ENCODE results near the gene TNFRSF25. TPM values are rescaled to one million over a fixed set of nuclear protein-coding genes. Genes with fewer than 3 reads are reported as not detected.

Gene TNFRSF25
- 0.96 and 1.2 TPM in 2 replicates for total RNA-seq (2014; rRNA removed; shearing (Covaris generic))
- polyA plus RNA-seq (2015; cell fraction: cytosol; rRNA removed): 0.73 and 0.93 TPM in 2 replicates
- polyA plus RNA-seq (2015; cell fraction: nucleus; rRNA removed): 22.6 and 55.1 TPM in 2 replicates

- DNase-seq (ENCODE audit: low read depth, low spot score): no peak
- in situ Hi-C loops (cut with HindIII; ENCODE audit: low pct_unique_long_range_greater_than_20kb, low sequenced_read_pairs): no loop called here
These were observed at the start of gene TNFRSF25 for GRCh38 chr1:6466023-6466422. Gene TNFRSF25, minus strand, starts transcription at chr1:6466173. Its CDS starts 66 bp downstream, at chr1:6466107.

GRCh38 chr1:6515771-6516170 is 49.8 kb upstream of the TNFRSF25 start:
- in situ Hi-C loops (cut with HindIII; ENCODE audit: low pct_unique_long_range_greater_than_20kb, low sequenced_read_pairs): no loop called here
- DNase-seq (ENCODE audit: low read depth, low spot score): peak; percentile 21

DNA sequence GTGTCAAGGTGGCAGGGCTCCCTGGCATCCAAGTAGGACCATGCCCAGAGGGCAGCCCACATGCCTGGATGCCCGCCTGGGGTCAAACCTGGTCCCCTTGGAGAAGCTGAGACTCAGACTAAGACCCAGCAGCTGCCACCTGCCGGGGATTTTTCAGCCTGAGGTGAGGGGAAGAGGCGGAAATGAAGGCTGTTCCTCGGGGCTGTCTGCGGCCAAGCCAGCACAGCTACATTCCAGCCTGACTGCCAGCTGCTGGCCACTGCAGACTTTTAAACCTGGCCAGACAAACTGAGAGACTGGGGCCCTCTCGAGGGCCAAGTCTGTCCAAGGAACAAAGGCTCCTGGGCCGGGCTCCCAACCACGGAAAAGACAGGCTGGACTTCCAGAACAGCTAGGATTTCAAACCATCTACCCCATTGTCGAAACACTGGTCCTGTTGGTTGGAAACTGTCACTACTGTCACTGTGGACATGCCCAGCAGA is 47.4 kb upstream of the TNFRSF25 start:
- in situ Hi-C loops (cut with HindIII; ENCODE audit: low pct_unique_long_range_greater_than_20kb, low sequenced_read_pairs): no loop called here
- DNase-seq (ENCODE audit: low read depth, low spot score): no peak

DNA sequence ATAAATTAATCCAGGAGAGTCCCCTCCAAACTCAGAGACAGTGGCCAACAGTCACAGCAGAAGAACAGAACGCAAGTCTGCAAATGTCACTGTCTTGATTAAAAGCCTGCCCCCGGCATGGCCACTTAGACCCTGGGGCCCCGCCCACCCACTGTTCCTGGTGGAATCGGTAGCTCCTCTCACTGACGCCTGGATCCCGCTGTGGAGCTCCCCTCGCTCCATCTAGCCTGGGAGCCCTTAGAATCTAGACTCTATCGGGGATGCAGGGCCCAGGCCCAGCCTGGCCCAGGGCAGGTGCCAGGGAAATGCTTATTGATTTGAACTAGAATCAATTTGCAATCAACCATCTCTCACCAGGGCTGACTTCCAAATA is 46.9 kb upstream of the TNFRSF25 start:
- no peak for DNase-seq (ENCODE audit: low read depth, low spot score)
- in situ Hi-C loops (cut with HindIII; ENCODE audit: low pct_unique_long_range_greater_than_20kb, low sequenced_read_pairs): no loop called here

DNA sequence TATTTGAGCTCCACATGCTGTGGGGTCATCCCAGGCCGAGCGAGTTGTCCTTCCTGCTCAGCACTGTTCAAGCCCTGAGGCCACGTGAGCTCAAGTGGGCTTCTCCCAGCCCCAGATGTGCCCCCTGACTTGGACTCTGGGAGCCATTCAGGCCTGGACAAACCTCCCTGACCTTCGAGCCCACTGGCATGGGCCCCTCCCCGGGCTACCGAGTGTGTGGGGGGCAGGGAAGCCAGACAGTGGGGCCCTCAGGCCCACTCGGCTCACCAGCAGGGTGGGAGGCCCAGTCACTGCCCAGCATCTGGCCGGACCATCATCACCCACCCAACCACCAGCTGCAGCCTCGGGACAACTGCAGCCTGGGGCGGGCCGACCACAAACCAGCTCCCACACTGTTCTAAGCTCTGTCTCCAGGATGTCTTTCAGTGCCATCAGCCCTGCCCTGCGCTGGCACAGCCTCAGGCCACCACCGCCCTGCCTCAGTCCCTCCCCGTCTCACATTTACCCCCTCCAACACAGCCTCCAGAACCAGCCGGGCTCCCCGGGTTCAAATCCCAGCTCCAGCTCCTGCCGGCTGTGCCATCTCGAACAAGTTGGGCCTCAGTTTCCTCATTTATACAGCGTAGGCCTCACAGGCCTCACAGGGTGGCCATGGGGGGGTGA is 46.4 kb upstream of the TNFRSF25 start:
- in situ Hi-C loops (cut with HindIII; ENCODE audit: low pct_unique_long_range_greater_than_20kb, low sequenced_read_pairs): no loop called here
- DNase-seq (ENCODE audit: low read depth, low spot score): no peak

DNA sequence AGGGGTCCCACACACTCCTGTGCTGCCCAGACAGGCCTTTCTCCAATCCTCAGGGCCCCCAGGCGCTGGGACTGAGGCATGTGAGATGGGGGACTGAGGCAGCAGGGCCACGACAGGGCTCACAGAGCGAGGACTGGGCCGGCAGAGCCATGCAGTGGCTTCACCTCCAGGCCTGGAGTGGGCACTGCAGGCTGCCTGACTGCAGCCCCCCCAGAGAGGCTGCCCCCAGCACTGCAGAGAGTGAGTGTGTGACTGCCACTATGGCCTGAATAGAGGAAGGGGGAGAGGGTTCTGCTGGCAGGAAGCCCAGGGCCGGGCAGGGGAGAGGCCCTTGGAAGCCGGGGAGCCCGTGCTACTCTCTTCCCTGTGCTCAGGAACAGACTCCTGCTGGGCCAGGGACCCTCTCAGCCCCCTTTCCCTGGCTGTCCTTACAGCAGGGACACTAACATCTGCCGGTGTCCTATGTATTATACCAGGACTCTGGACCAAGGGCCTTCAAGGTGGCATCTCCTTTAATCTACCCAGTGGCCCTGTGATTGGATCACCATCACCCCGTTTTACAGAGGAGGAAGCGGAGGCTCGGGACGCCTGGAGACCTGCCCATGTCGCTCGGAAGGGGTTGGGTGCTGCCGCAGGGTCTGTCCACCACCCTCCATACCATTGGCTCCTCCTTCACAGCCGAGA is 45.7 kb upstream of the TNFRSF25 start:
- no peak for DNase-seq (ENCODE audit: low read depth, low spot score)
- in situ Hi-C loops (cut with HindIII; ENCODE audit: low pct_unique_long_range_greater_than_20kb, low sequenced_read_pairs): no loop called here

DNA sequence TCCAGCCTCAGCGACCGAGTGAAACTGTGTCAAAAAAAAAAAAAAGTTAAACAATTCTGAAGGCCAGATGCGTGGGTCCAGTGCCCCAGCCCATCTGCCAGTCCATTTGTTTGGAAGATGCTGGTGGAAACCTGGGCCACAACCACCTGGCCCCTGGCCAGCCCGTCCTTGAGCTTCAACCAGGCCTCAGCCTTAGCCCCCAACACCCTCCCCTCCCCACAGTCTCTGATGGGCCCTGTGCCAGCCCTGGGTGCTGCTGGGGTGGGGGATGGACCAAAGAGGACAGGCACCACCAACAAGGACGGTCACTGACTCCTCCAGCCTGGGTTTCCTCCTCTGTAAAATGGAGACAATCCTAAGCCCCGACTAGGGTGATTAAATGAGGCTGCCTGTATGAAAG is 45.1 kb upstream of the TNFRSF25 start:
- in situ Hi-C loops (cut with HindIII; ENCODE audit: low pct_unique_long_range_greater_than_20kb, low sequenced_read_pairs): no loop called here
- no peak for DNase-seq (ENCODE audit: low read depth, low spot score)

DNA sequence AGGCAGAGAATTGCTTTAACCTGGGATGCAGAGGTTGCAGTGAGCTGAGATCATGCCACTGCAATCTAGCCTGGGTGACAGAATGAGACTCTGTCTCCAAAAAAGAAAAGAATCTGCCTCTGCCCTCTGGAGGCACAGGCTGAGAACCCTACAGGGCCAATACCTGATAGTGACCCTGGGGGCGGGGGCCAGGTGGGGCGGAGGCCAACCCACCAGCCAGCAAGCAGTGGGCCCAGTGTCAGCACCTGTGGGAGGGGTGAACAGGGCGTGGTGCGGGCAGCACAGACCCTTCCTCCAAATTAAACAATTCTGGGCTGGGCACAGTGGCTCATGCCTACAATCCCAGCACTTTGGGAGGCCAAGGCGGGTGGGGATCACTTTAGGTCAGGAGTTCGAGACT is 44.5 kb upstream of the TNFRSF25 start:
- in situ Hi-C loops (cut with HindIII; ENCODE audit: low pct_unique_long_range_greater_than_20kb, low sequenced_read_pairs): no loop called here
- no peak for DNase-seq (ENCODE audit: low read depth, low spot score)

GRCh38 chr1:6509919-6510291 is 43.9 kb upstream of the TNFRSF25 start:
- in situ Hi-C loops (cut with HindIII; ENCODE audit: low pct_unique_long_range_greater_than_20kb, low sequenced_read_pairs): no loop called here

DNA sequence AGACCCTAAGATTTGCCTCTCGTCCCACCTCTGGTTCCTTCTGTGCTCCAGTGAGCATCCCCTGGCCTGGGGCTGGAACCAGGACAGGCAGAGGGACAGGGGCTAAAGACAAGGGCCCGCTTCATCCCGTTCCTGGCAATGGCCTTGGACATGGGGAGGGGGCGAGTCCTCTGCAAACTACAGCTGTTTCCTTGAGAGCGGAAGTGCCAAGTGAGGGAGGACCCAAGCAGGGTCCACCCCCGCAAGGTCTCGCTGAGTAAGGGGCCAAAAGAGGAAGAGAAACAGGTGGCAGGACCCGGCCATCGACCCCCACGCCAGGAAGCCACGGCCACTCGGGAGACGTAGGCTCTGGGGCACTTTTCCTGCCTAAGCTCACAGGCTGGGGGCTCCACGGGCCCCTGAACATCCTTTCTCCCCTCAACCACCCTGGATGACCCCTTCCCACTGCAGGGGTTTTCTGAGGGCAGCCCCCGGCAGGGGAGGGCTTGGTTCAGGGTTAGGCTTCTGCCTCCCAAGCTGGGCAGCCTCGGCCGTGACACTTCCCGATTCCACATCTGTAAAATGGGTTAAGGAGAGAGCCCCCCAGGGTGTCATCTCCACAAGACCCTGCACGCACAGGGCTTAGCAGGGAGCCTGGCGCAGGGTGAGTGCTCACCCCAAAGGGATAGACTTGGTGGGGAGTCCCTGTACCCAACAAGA is 43.4 kb upstream of the TNFRSF25 start:
- no peak for DNase-seq (ENCODE audit: low read depth, low spot score)
- in situ Hi-C loops (cut with HindIII; ENCODE audit: low pct_unique_long_range_greater_than_20kb, low sequenced_read_pairs): no loop called here

More at GRCh38 chr1:6509919-6510291, 43.9 kb upstream of the TNFRSF25 start:
- no peak for DNase-seq (ENCODE audit: low read depth, low spot score)

GRCh38 chr1:6508816-6509189 is 42.8 kb upstream of the TNFRSF25 start:
- no peak for DNase-seq (ENCODE audit: low read depth, low spot score)

GRCh38 chr1:6508154-6508815 is 42.3 kb upstream of the TNFRSF25 start:
- in situ Hi-C loops (cut with HindIII; ENCODE audit: low pct_unique_long_range_greater_than_20kb, low sequenced_read_pairs): no loop called here
- DNase-seq (ENCODE audit: low read depth, low spot score): no peak

More at GRCh38 chr1:6508816-6509189, 42.8 kb upstream of the TNFRSF25 start:
- in situ Hi-C loops (cut with HindIII; ENCODE audit: low pct_unique_long_range_greater_than_20kb, low sequenced_read_pairs): no loop called here

DNA sequence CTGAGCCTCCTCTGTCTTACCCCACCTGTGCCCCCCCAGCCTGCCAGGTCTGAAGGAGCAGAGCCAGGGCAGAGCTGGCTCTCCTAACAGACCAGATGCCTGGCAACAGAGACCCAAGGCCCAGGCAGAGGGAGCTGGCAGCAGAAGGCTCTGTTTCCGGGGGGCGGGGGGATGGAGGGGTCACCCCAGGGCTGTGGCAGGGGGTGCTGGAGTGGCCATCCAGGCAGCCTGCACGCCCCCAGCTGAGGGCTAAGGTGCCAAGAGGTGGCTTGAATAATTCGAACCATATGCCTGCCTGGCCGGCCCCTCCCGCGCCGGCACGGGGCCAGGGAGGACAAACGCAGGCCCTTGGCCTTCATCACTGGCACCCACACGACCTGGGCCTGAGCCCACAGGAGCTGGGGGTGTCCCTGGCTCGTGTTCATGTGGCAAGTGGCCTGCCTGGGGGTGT is 41.5 kb upstream of the TNFRSF25 start:
- DNase-seq (ENCODE audit: low read depth, low spot score): no peak
- in situ Hi-C loops (cut with HindIII; ENCODE audit: low pct_unique_long_range_greater_than_20kb, low sequenced_read_pairs): no loop called here

DNA sequence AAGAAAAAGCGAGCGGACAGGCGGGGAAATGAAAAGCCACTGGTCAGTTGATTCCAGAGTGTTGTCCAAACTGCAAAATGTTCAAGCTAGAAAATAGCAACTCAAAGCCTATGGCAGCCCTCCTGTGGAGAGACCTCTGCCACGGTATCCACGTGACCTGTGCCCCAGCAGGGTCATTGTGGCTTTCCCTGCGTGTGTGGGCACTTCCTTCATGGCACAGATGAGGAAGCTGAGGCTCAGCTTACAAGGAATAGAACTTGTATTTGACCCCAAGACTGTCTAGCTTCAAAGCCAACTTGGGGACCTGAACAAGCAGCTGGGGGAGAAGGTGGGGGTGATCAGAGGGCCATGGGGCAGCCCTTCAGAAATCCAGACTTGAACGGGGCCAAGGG is 41.1 kb upstream of the TNFRSF25 start:
- in situ Hi-C loops (cut with HindIII; ENCODE audit: low pct_unique_long_range_greater_than_20kb, low sequenced_read_pairs): no loop called here
- no peak for DNase-seq (ENCODE audit: low read depth, low spot score)

GRCh38 chr1:6506210-6507036 is 40.5 kb upstream of the TNFRSF25 start:
- in situ Hi-C loops (cut with HindIII; ENCODE audit: low pct_unique_long_range_greater_than_20kb, low sequenced_read_pairs): no loop called here
- no peak for DNase-seq (ENCODE audit: low read depth, low spot score)

- no peak for DNase-seq (ENCODE audit: low read depth, low spot score)
- in situ Hi-C loops (cut with HindIII; ENCODE audit: low pct_unique_long_range_greater_than_20kb, low sequenced_read_pairs): no loop called here
These were observed 39.6 kb upstream of the TNFRSF25 start for GRCh38 chr1:6505367-6506209.
